Measurements from ENCODE around the gene SLC34A1. TPM values are rescaled to one million over a fixed set of nuclear protein-coding genes. Genes with fewer than 3 reads are reported as not detected.

Gene SLC34A1
- total and polyA plus RNA-seq, 2 of the 4 experiments (the other 2 are of a cell fraction), result not detected

DNA sequence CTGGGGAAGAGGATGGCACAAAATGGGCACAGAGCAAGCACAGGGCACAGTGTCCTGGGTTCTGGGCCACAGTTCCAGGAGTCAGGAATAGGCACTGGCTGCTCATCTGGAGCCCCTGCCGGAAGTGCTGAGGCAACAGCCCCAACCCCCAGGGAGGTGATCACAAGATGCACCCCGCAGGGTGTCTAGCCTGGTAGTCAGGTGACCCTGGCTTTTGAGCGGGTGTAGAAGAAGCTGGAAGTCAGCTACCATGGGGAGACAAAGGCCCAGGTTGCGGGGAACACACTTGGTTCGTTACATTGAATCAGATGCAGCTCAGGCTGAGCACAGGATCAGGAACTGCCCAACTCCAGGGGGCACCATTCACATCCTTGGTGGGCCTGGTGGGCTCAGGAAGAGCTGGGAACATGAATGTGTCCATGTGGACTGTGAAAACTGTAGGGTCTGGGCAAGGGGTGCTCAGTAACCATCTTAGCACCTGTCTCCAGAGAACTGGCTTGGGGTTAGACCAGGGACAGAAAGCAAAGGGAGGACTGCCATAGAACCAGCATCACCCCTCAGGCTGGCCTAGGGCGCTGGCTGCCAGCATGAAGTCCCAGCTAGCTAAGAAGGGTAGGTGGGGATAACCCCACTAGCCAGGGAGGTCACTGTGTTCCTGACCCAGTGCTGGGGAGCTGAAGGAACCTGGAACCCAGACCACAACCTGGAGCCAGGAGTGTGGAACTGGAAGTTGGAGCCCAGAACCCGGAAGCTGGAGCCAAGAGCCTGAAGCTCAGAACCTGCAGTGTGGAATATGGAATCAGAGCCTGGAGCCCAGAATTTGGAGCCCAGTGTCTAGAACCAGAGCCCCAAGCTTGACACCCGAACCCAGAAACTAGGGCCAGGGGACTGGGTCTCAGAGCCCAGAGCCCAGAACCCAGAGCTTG, 6.1 kb upstream of the SLC34A1 start:
- no peak overlapping the region for H3K18ac ChIP-seq (ENCODE audit: low read depth, low read length)

More for the DNA sequence above, 6.1 kb upstream of the SLC34A1 start:
- no peak overlapping the region for H3K23ac ChIP-seq (ENCODE audit: low read depth, low read length)
- H3K79me1 ChIP-seq (ENCODE audit: low read depth in 1 of 2, low read length in 2 of 2), result no peaks in the 10 kb centered on the region
- peaks cover 17% of the 10 kb centered on the region for H3K27me3 ChIP-seq (ENCODE audit: control insufficient read depth, insufficient read depth, low read length)
- H4K91ac ChIP-seq (ENCODE audit: insufficient read depth, low read depth, low read length), result 0 out of 2 replicates have a peak overlapping the region, but pooled peaks have one; percentile 26
- no TSS peak for BruUV-seq (replicated peaks)
- 0 out of 2 replicates have a peak overlapping the region, but pooled peaks have one; percentile 49 for H2BK20ac ChIP-seq (ENCODE audit: low read depth, low read length)
- ATAC-seq (ENCODE audit: low read depth), result no peak
- H3K9me3 ChIP-seq (ENCODE audit: control insufficient read depth, insufficient read depth, low read length), result no peaks in the 10 kb centered on the region
- H4K5ac ChIP-seq (ENCODE audit: low read depth, low read length), result no peak overlapping the region
- H3K4me2 ChIP-seq (ENCODE audit: low read depth, low read length), result no peak overlapping the region
- no peak overlapping the region; the same call in 1 of the 2 replicates for H3K4ac ChIP-seq (ENCODE audit: low read depth, low read length)
- ChIA-PET POLR2A (ENCODE audit: unreplicated experiment) (no interaction called here), CTCF (interaction anchor here (2.4 kb wide), 1 partner anchor 11 kb away, joined by 14 read pairs; no protein-coding TSS in a partner anchor)
- H3K14ac ChIP-seq (replicated peaks; ENCODE audit: low read depth, low read length), result no peak overlapping the region
- intact Hi-C loops (cut with micrococcal nuclease) (no loop called here), in situ Hi-C loops (cut with MboI; ENCODE audit: low sequenced_read_pairs) (no loop called here), dilution Hi-C loops (cut with HindIII; ENCODE audit: low sequenced_read_pairs, unreplicated experiment) (no loop called here)
- H2BK120ac ChIP-seq (ENCODE audit: low read depth, low read length), result peak overlapping the region; percentile 18; the same call in 1 of the 2 replicates
- H2AK9ac ChIP-seq (replicated peaks; ENCODE audit: low read depth, low read length, poor library complexity), result no peak overlapping the region
- H3K56ac ChIP-seq (ENCODE audit: extremely low read depth, insufficient read depth, low read length), result no peak overlapping the region
- no peak for DNase-seq
- peaks cover 6% of the 10 kb centered on the region; the same call in 1 of the 2 replicates for H3K9me1 ChIP-seq (ENCODE audit: insufficient read depth, low read length)
- H3K36me3 ChIP-seq (ENCODE audit: control insufficient read depth, insufficient read depth, low read length), result no peaks in the 10 kb centered on the region
- no peak overlapping the region for H2BK5ac ChIP-seq (ENCODE audit: low read depth, low read length, poor library complexity, severe bottlenecking)
- no peak overlapping the region for H4K8ac ChIP-seq (ENCODE audit: low read depth in 2 of 2, low read length in 2 of 2)
- H2AFZ ChIP-seq (replicated peaks; ENCODE audit: low read length, poor library complexity), result no peak overlapping the region
- WGBS, 2 experiments (ENCODE audit: extremely low coverage in 2 of 2, insufficient read length in 1 of 2), result 91% methylated on average over 4 of the region's 8 CpGs; no CpG with 5 or more reads in 1 of the 2 experiments
- H2AK5ac ChIP-seq (ENCODE audit: low read depth, low read length), result peak overlapping the region; percentile 24; the same call in 1 of the 2 replicates
- H3K9ac ChIP-seq (ENCODE audit: low read depth, low read length), result no peak overlapping the region
- H4K20me1 ChIP-seq (ENCODE audit: insufficient read depth, low read length), result no peaks in the 10 kb centered on the region; the same call in 1 of the 2 replicates
- TF ChIP-seq BHLHE40 (IDR thresholded peaks at IDR 0.05; ENCODE audit: low read depth, low read length), result no peak
- no peak for TF ChIP-seq SMC3 (IDR thresholded peaks at IDR 0.05; ENCODE audit: low read depth, low read length)
- TF ChIP-seq, protein P1, sequence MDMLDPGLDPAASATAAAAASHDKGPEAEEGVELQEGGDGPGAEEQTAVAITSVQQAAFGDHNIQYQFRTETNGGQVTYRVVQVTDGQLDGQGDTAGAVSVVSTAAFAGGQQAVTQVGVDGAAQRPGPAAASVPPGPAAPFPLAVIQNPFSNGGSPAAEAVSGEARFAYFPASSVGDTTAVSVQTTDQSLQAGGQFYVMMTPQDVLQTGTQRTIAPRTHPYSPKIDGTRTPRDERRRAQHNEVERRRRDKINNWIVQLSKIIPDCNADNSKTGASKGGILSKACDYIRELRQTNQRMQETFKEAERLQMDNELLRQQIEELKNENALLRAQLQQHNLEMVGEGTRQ (IDR thresholded peaks at IDR 0.05; ENCODE audit: low read depth, low read length), result no peak
- TF ChIP-seq RAD21 (IDR thresholded peaks at IDR 0.05; ENCODE audit: low read length), result no peak
- no peak for TF ChIP-seq MAFK (IDR thresholded peaks at IDR 0.05; ENCODE audit: low read depth, low read length)
- no peak for TF ChIP-seq MXI1 (IDR thresholded peaks at IDR 0.05; ENCODE audit: borderline replicate concordance, low read depth, low read length)
- TF ChIP-seq NFE2L2 (IDR thresholded peaks at IDR 0.05; ENCODE audit: low read depth, low read length), result no peak
- TF ChIP-seq MAZ (IDR thresholded peaks at IDR 0.05; ENCODE audit: borderline replicate concordance, low read depth, low read length), result no peak
- H3K4me3 ChIP-seq (ENCODE audit: insufficient read depth, low read depth, low read length), result no peak overlapping the region
- H3K27ac ChIP-seq (ENCODE audit: insufficient read depth, low read length), result no peak overlapping the region
- peaks cover 9% of the 10 kb centered on the region; the same call in 1 of the 2 replicates for H3K4me1 ChIP-seq (ENCODE audit: control insufficient read depth, insufficient read depth, low read length)
- peak overlapping the region; percentile 71; the same call in 1 of the 3 replicates for H2BK15ac ChIP-seq (ENCODE audit: low read depth, low read length)

Data from IMR-90 (cell line).